Gastrocnemius medialis (tissue), 4 donors: ENCODE data around the gene ACSBG1. TPM values are rescaled to one million over a fixed set of nuclear protein-coding genes. Genes with fewer than 3 reads are reported as not detected.

Source experiments
- ATAC-seq, 2 donors: fragments of 150-250 bp; one replicate each; pipeline ENCODE4 v1.9.1; 2016
- DNase-seq, 2 donors: peaks; one replicate each; pipeline ENCODE4 v3.0.0-alpha.2; 2019
- H3K27ac ChIP-seq, 4 donors: fragments of 200-600 bp; sonication (generic); 1 replicate in 1 of 4; 2 replicates in 3 of 4; pipeline ENCODE4 v1.5.1; 2016 to 2018; ENCODE audit warnings: mild to moderate bottlenecking in 2 of 4, moderate library complexity in 1 of 4
- H3K27me3 ChIP-seq, 3 donors: fragments of 200-600 bp; sonication (generic) in 2 of 3; 1 replicate in 1 of 3; 2 replicates in 2 of 3; pipeline versions ENCODE4 v1.5.1 to v1.6.0; 2016 to 2019; ENCODE audit warnings: mild to moderate bottlenecking in 1 of 3, moderate library complexity in 1 of 3
- H3K36me3 ChIP-seq, 2 donors: fragments of 200-600 bp; sonication (generic) in 1 of 2; one replicate each; pipeline ENCODE4 v1.5.1; 2017 to 2018
- H3K4me1 ChIP-seq, 2 donors: fragments of 200-600 bp; sonication (generic) in 1 of 2; one replicate each; pipeline ENCODE4 v1.5.1; 2016 to 2017; ENCODE audit warnings: mild to moderate bottlenecking in 2 of 2
- H3K4me3 ChIP-seq, 4 donors: fragments of 200-600 bp; sonication (generic) in 3 of 4; 1 replicate in 1 of 4; 2 replicates in 3 of 4; pipeline ENCODE4 v1.5.1; 2016 to 2019; ENCODE audit warnings: mild to moderate bottlenecking in 2 of 4
- H3K9me3 ChIP-seq, 3 donors: fragments of 200-600 bp; sonication (generic) in 2 of 3; 1 replicate in 1 of 3; 2 replicates in 2 of 3; pipeline ENCODE4 v1.5.1; 2016 to 2019
- POLR2A ChIP-seq, 2 donors: fragments of 450-650 bp; IDR thresholded peaks; one replicate each; pipeline ENCODE4 v1.6.1; 2017; ENCODE audit warnings: antibody characterized with exemption in 2 of 2, mild to moderate bottlenecking in 2 of 2, moderate library complexity in 2 of 2
- in situ Hi-C, 4 donors: fragments of 200-750 bp; cut with MboI; loops; one replicate each; pipeline versions ENCODE4 v1.15.0 to v1.8.0; 2017; ENCODE audit warnings: low sequenced_read_pairs in 4 of 4
- intact Hi-C: fragments of 100-400 bp; cut with DNase I; formaldehyde crosslinking; loops from one replicate; pipeline ENCODE4 v1.15.1; 2023; ENCODE audit warnings: low total_unique reads
- total RNA-seq, 4 donors: library from RNA; depleted of rRNA; stranded (reverse); fragments of >200 nt; gene quantifications; one replicate each; pipeline versions ENCODE4 v1.1.0 to v1.2.3, GENCODE V29; 2016
- TF ChIP-seq, protein P1 (sequence below), 5 experiments: fragments of 450-650 bp in 3 of 5; fragments of 200-600 bp in 2 of 5; sonication (generic) in 2 of 5; IDR thresholded peaks in 4 of 5; conservative IDR thresholded peaks in 1 of 5; 1 replicate in 4 of 5; 2 replicates in 1 of 5; pipeline ENCODE4 v1.5.1; 2016 to 2019; ENCODE audit warnings: antibody characterized with exemption in 5 of 5, mild to moderate bottlenecking in 3 of 5, moderate library complexity in 3 of 5

Gene ACSBG1
- total RNA-seq, 4 donors from 2014 or later, result 1.9 TPM; not detected in 3

DNA sequence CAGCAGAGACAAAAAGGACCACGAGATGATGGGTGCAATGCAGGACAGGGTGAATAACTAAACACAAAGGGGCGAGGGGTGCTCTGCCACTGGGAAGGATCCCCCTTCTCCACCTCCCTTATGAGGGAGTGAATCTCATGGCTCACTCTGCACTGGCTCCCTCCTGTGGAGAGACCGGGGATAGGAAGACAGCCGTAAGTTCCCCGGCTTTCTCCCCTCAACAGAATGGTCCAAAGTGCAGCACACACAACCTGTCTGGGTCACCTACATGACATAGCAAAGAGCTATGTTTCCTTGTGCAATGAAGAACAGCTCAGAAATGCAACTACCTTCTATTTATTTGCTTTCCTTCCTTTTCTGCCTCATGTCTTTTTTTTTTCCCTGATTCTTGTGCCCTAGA lies 7.8 kb upstream of the ACSBG1 start:
- TF ChIP-seq POLR2A (IDR thresholded peaks at IDR 0.05), result no peak
- TF ChIP-seq, protein P1, sequence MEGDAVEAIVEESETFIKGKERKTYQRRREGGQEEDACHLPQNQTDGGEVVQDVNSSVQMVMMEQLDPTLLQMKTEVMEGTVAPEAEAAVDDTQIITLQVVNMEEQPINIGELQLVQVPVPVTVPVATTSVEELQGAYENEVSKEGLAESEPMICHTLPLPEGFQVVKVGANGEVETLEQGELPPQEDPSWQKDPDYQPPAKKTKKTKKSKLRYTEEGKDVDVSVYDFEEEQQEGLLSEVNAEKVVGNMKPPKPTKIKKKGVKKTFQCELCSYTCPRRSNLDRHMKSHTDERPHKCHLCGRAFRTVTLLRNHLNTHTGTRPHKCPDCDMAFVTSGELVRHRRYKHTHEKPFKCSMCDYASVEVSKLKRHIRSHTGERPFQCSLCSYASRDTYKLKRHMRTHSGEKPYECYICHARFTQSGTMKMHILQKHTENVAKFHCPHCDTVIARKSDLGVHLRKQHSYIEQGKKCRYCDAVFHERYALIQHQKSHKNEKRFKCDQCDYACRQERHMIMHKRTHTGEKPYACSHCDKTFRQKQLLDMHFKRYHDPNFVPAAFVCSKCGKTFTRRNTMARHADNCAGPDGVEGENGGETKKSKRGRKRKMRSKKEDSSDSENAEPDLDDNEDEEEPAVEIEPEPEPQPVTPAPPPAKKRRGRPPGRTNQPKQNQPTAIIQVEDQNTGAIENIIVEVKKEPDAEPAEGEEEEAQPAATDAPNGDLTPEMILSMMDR (IDR thresholded peaks at IDR 0.05 in 4 of 5, conservative IDR thresholded peaks at IDR 0.05 in 1 of 5), result peak in 3 of 5 experiments; percentile 15 to 50 (median 32)
- H3K27ac ChIP-seq, result no peak overlapping the region
- no peaks in the 10 kb centered on the region for H3K36me3 ChIP-seq
- in situ Hi-C loops, result loop anchor here (5.0 to 25.0 kb wide), 4 partner anchors 67 to 285 kb away; no protein-coding TSS in a partner anchor
- no peaks in the 10 kb centered on the region for H3K9me3 ChIP-seq
- H3K27me3 ChIP-seq, result no peaks in the 10 kb centered on the region
- intact Hi-C loops, result loop anchor here (1.0 to 5.0 kb wide), 2 partner anchors 65 to 275 kb away; no protein-coding TSS in a partner anchor
- no peak overlapping the region for H3K4me3 ChIP-seq
- ATAC-seq (peak in 1 of 2 donors; percentile 48), DNase-seq (no peak)
- H3K4me1 ChIP-seq, result peaks cover 0 to 7% of the 10 kb centered on the region in 2 donors

GRCh38 chr15:78241017-78241416 lies 6.7 kb upstream of the ACSBG1 start:
- no peaks in the 10 kb centered on the region for H3K36me3 ChIP-seq
- TF ChIP-seq, protein P1 (IDR thresholded peaks at IDR 0.05 in 4 of 5, conservative IDR thresholded peaks at IDR 0.05 in 1 of 5), result peak; percentile 84 to 94 (median 91)
- TF ChIP-seq POLR2A (IDR thresholded peaks at IDR 0.05), result no peak
- peak; percentile 84 to 93 for ATAC-seq

DNA sequence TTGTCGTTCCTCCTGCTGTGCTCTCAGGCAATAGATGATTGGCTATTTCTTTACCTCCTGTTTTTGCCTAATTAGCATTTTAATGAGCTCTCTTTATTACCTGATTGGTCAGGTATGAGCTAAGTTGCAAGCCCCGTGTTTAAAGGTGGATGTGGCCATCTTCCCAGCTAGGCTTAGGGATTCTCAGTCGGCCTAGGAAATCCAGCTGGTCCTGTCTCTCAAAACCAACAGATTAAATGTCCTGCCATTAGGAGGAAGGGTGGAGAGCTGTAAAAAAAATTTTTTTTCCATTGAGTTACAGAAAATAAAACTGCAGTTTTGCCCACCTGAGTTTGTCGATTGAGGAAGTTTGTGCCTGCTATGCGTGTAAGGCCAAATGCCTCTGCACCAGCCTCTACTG lies 5.4 kb upstream of the ACSBG1 start:
- H3K36me3 ChIP-seq, result no peaks in the 10 kb centered on the region
- DNase-seq, result no peak
- no peaks in the 10 kb centered on the region for H3K9me3 ChIP-seq
- H3K27ac ChIP-seq, result peak overlapping the region in 1 of 4 donors; percentile 11
- H3K27me3 ChIP-seq, result no peaks in the 10 kb centered on the region
- intact Hi-C loops, result loop anchor here (5.0 kb wide), 2 partner anchors 38 to 273 kb away; no protein-coding TSS in a partner anchor
- no peak for ATAC-seq
- H3K4me3 ChIP-seq, result no peak overlapping the region
- peaks cover 0 to 7% of the 10 kb centered on the region in 2 donors for H3K4me1 ChIP-seq
- in situ Hi-C loops, result loop anchor here (5.0 to 25.0 kb wide), 5 partner anchors 58 to 283 kb away; no protein-coding TSS in a partner anchor
- TF ChIP-seq, protein P1 (IDR thresholded peaks at IDR 0.05 in 4 of 5, conservative IDR thresholded peaks at IDR 0.05 in 1 of 5), result no peak
- no peak for TF ChIP-seq POLR2A (IDR thresholded peaks at IDR 0.05)

More at GRCh38 chr15:78241017-78241416, 6.7 kb upstream of the ACSBG1 start:
- Histone ChIP-seq H3K27me3 (no peaks in the 10 kb centered on the region), H3K4me3 (no peak overlapping the region), H3K4me1 (peaks cover 0 to 7% of the 10 kb centered on the region in 2 donors), H3K27ac (no peak overlapping the region), H3K9me3 (no peaks in the 10 kb centered on the region)
- intact Hi-C loops, result loop anchor here (1.0 to 5.0 kb wide), 3 partner anchors 110 to 274 kb away; partner anchors contain the start of gene CIB2
- in situ Hi-C loops, result loop anchor here (5.0 to 25.0 kb wide), 4 partner anchors 66 to 284 kb away; no protein-coding TSS in a partner anchor
- peak; percentile 66 to 80 for DNase-seq

GRCh38 chr15:78237146-78237545 lies 2.8 kb upstream of the ACSBG1 start:
- in situ Hi-C loops, result loop anchor here (5.0 to 25.0 kb wide), 4 partner anchors 55 to 275 kb away; no protein-coding TSS in a partner anchor
- H3K4me1 ChIP-seq, result no peaks in the 10 kb centered on the region
- ATAC-seq, result no peak

More at GRCh38 chr15:78237146-78237545, 2.8 kb upstream of the ACSBG1 start:
- Histone ChIP-seq H3K4me3 (no peak overlapping the region), H3K27ac (no peak overlapping the region), H3K36me3 (no peaks in the 10 kb centered on the region), H3K27me3 (no peaks in the 10 kb centered on the region), H3K9me3 (no peaks in the 10 kb centered on the region)
- intact Hi-C loops, result loop anchor here (5.0 kb wide), 1 partner anchor 35 kb away; no protein-coding TSS in a partner anchor
- DNase-seq, result no peak
- TF ChIP-seq, protein P1 (IDR thresholded peaks at IDR 0.05 in 4 of 5, conservative IDR thresholded peaks at IDR 0.05 in 1 of 5), result no peak
- no peak for TF ChIP-seq POLR2A (IDR thresholded peaks at IDR 0.05)
